ENCODE data around the gene NCAPH2.

The NCAPH2 gene

DNA sequence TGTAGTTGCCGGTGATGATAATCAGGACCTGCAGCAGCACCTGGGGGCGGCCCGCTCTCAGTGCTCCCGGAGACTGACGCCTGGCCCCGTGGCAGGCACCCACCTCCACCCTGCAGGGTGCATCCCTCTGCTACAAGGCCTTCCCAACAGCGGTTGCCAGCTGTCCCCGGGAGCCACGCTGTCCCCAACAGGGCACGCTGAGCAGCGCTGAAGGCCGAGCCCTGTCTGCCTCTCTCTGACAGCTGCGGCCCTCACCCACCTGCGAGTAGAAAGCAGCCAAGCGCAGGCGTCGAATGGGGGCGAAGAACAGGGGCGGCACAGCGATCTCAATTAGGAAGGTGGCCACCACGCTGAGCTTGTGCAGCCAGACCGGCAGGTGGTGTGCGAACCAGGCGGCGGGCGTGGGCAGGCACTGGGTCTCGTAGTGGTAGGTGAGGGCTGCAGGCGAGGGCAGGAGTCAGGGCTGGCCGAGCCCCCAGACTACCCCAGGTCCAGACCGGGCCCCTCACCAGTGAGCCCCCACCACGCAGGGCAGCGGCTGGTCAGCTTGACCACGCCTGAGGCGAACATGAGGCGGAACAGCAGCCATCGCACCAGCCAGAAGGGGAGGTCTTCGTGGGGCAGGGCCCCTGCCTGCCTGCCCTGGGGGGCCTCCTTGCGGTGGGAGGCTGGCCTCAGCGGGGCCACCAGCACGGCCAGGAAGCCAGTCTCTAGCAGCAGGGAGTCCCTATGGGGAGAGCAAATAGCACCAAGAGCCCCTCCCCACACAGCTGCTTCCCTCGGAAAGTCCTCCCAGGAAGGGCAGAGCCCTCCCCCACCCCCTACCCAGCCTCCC is 2.0 kb upstream of the NCAPH2 start:
- TF ChIP-seq ESRRG (CRISPR knock-in tag; IDR thresholded peaks at IDR 0.05) (no peak), BACH2 (CRISPR knock-in tag; IDR thresholded peaks at IDR 0.05; ENCODE audit: borderline replicate concordance) (no peak), ISL1 (CRISPR knock-in tag; IDR thresholded peaks at IDR 0.05) (no peak), ZNF70 (CRISPR knock-in tag; IDR thresholded peaks at IDR 0.05) (no peak), RARB (CRISPR knock-in tag; IDR thresholded peaks at IDR 0.05) (no peak), CSDC2 (CRISPR knock-in tag; IDR thresholded peaks at IDR 0.05) (no peak), ZFP30 (CRISPR knock-in tag; IDR thresholded peaks at IDR 0.05) (no peak), PPARA (CRISPR knock-in tag; IDR thresholded peaks at IDR 0.05; ENCODE audit: borderline replicate concordance) (no peak), TOX (CRISPR knock-in tag; IDR thresholded peaks at IDR 0.05; ENCODE audit: borderline replicate concordance) (no peak), ZNF8 (CRISPR knock-in tag; IDR thresholded peaks at IDR 0.05) (no peak), ARNTL (CRISPR knock-in tag; IDR thresholded peaks at IDR 0.05; ENCODE audit: borderline replicate concordance, low read depth) (no peak), ZFP3 (CRISPR knock-in tag; IDR thresholded peaks at IDR 0.05) (no peak), ZC3H10 (CRISPR knock-in tag; IDR thresholded peaks at IDR 0.05) (no peak), SNAI2 (CRISPR knock-in tag; IDR thresholded peaks at IDR 0.05) (no peak), ZNF565 (CRISPR knock-in tag; conservative IDR thresholded peaks at IDR 0.05; ENCODE audit: low read depth) (no peak), GLIS3 (CRISPR knock-in tag; IDR thresholded peaks at IDR 0.05) (no peak)
- TF ChIP-seq, protein P1, sequence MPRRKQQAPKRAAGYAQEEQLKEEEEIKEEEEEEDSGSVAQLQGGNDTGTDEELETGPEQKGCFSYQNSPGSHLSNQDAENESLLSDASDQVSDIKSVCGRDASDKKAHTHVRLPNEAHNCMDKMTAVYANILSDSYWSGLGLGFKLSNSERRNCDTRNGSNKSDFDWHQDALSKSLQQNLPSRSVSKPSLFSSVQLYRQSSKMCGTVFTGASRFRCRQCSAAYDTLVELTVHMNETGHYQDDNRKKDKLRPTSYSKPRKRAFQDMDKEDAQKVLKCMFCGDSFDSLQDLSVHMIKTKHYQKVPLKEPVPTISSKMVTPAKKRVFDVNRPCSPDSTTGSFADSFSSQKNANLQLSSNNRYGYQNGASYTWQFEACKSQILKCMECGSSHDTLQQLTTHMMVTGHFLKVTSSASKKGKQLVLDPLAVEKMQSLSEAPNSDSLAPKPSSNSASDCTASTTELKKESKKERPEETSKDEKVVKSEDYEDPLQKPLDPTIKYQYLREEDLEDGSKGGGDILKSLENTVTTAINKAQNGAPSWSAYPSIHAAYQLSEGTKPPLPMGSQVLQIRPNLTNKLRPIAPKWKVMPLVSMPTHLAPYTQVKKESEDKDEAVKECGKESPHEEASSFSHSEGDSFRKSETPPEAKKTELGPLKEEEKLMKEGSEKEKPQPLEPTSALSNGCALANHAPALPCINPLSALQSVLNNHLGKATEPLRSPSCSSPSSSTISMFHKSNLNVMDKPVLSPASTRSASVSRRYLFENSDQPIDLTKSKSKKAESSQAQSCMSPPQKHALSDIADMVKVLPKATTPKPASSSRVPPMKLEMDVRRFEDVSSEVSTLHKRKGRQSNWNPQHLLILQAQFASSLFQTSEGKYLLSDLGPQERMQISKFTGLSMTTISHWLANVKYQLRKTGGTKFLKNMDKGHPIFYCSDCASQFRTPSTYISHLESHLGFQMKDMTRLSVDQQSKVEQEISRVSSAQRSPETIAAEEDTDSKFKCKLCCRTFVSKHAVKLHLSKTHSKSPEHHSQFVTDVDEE (CRISPR knock-in tag; IDR thresholded peaks at IDR 0.05) = no peak
- TF ChIP-seq, protein P2, sequence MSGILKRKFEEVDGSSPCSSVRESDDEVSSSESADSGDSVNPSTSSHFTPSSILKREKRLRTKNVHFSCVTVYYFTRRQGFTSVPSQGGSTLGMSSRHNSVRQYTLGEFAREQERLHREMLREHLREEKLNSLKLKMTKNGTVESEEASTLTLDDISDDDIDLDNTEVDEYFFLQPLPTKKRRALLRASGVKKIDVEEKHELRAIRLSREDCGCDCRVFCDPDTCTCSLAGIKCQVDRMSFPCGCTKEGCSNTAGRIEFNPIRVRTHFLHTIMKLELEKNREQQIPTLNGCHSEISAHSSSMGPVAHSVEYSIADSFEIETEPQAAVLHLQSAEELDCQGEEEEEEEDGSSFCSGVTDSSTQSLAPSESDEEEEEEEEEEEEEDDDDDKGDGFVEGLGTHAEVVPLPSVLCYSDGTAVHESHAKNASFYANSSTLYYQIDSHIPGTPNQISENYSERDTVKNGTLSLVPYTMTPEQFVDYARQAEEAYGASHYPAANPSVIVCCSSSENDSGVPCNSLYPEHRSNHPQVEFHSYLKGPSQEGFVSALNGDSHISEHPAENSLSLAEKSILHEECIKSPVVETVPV (CRISPR knock-in tag; IDR thresholded peaks at IDR 0.05) = no peak
- TF ChIP-seq, protein P3, sequence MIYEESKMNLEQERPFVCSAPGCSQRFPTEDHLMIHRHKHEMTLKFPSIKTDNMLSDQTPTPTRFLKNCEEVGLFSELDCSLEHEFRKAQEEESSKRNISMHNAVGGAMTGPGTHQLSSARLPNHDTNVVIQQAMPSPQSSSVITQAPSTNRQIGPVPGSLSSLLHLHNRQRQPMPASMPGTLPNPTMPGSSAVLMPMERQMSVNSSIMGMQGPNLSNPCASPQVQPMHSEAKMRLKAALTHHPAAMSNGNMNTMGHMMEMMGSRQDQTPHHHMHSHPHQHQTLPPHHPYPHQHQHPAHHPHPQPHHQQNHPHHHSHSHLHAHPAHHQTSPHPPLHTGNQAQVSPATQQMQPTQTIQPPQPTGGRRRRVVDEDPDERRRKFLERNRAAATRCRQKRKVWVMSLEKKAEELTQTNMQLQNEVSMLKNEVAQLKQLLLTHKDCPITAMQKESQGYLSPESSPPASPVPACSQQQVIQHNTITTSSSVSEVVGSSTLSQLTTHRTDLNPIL (CRISPR knock-in tag; IDR thresholded peaks at IDR 0.05; ENCODE audit: low read depth) = no peak
- TF ChIP-seq, protein P4, sequence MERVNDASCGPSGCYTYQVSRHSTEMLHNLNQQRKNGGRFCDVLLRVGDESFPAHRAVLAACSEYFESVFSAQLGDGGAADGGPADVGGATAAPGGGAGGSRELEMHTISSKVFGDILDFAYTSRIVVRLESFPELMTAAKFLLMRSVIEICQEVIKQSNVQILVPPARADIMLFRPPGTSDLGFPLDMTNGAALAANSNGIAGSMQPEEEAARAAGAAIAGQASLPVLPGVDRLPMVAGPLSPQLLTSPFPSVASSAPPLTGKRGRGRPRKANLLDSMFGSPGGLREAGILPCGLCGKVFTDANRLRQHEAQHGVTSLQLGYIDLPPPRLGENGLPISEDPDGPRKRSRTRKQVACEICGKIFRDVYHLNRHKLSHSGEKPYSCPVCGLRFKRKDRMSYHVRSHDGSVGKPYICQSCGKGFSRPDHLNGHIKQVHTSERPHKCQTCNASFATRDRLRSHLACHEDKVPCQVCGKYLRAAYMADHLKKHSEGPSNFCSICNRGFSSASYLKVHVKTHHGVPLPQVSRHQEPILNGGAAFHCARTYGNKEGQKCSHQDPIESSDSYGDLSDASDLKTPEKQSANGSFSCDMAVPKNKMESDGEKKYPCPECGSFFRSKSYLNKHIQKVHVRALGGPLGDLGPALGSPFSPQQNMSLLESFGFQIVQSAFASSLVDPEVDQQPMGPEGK (CRISPR knock-in tag; IDR thresholded peaks at IDR 0.05; ENCODE audit: borderline replicate concordance) = no peak
- ATAC-seq = no peak

DNA sequence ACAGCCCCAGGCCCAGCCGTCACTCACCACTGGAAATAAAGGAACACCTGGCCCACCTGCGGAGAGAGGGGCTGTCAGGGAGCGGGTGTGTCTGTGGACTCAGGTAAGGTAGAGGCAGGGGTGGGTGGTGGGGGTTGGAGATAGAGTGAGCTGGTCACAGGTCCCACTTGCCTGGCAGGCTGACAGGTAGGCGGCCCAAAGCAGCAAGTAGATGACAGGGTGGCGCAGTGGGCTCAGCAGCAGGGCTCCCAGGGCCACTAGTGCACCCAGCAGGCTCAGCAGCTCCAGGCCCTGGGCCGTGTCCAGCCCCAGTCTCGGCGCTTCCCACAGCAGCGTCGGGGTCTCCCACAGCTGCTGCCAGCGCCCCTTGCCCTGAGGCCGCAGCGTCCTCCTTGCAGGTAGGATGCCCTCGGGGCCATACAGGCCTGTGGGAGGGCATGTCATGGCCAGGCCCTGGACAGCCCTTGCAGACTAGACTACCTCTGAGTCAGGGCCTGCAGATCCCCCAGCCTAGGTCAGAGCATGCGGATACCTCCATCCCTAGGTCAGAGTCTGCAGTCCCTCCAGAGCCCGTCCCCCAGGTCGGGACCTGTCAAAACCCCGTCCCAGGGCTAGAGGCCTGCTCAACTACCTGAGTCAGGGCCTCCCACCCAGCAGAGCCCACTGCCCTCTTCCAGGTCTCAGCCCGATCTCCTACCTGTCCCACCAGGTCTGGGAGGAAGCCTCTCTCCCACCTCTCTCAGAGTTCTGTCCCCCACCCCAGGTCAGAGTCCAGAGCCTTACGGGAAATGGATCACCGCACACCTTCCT is 1.2 kb upstream of the NCAPH2 start:
- TF ChIP-seq ZNF8 (CRISPR knock-in tag; IDR thresholded peaks at IDR 0.05) (no peak), ZNF70 (CRISPR knock-in tag; IDR thresholded peaks at IDR 0.05) (no peak), PPARA (CRISPR knock-in tag; IDR thresholded peaks at IDR 0.05; ENCODE audit: borderline replicate concordance) (no peak), CSDC2 (CRISPR knock-in tag; IDR thresholded peaks at IDR 0.05) (no peak), ISL1 (CRISPR knock-in tag; IDR thresholded peaks at IDR 0.05) (no peak), ZC3H10 (CRISPR knock-in tag; IDR thresholded peaks at IDR 0.05) (no peak), TOX (CRISPR knock-in tag; IDR thresholded peaks at IDR 0.05; ENCODE audit: borderline replicate concordance) (no peak), ZNF565 (CRISPR knock-in tag; conservative IDR thresholded peaks at IDR 0.05; ENCODE audit: low read depth) (no peak), TCF4 (CRISPR knock-in tag; IDR thresholded peaks at IDR 0.05; ENCODE audit: borderline replicate concordance) (no peak), OSR1 (CRISPR knock-in tag; IDR thresholded peaks at IDR 0.05) (no peak), RARB (CRISPR knock-in tag; IDR thresholded peaks at IDR 0.05) (no peak), ZFP3 (CRISPR knock-in tag; IDR thresholded peaks at IDR 0.05) (no peak), ZFP30 (CRISPR knock-in tag; IDR thresholded peaks at IDR 0.05) (no peak), SNAI2 (CRISPR knock-in tag; IDR thresholded peaks at IDR 0.05) (no peak)
- TF ChIP-seq, protein P5, sequence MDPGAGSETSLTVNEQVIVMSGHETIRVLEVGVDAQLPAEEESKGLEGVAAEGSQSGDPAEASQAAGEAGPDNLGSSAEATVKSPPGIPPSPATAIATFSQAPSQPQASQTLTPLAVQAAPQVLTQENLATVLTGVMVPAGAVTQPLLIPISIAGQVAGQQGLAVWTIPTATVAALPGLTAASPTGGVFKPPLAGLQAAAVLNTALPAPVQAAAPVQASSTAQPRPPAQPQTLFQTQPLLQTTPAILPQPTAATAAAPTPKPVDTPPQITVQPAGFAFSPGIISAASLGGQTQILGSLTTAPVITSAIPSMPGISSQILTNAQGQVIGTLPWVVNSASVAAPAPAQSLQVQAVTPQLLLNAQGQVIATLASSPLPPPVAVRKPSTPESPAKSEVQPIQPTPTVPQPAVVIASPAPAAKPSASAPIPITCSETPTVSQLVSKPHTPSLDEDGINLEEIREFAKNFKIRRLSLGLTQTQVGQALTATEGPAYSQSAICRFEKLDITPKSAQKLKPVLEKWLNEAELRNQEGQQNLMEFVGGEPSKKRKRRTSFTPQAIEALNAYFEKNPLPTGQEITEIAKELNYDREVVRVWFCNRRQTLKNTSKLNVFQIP (CRISPR knock-in tag; IDR thresholded peaks at IDR 0.05; ENCODE audit: borderline replicate concordance, low read depth) = no peak
- TF ChIP-seq, protein P1 (CRISPR knock-in tag; IDR thresholded peaks at IDR 0.05) = no peak
- ATAC-seq = peak; percentile 41

All from SK-N-SH treated with all-trans-retinoic acid at 6 μM for 48 hours (cell line).